ENCODE measurements around the gene GTF2E1.
A peak's percentile ranks its signal among the peaks of the same experiment; 100 is the strongest.
"Not testable (repeated sequence)": the region's sequence is repeated elsewhere in the genome, so short reads cannot be mapped to it uniquely, and the experiment has no call there.

The GTF2E1 gene

DNA sequence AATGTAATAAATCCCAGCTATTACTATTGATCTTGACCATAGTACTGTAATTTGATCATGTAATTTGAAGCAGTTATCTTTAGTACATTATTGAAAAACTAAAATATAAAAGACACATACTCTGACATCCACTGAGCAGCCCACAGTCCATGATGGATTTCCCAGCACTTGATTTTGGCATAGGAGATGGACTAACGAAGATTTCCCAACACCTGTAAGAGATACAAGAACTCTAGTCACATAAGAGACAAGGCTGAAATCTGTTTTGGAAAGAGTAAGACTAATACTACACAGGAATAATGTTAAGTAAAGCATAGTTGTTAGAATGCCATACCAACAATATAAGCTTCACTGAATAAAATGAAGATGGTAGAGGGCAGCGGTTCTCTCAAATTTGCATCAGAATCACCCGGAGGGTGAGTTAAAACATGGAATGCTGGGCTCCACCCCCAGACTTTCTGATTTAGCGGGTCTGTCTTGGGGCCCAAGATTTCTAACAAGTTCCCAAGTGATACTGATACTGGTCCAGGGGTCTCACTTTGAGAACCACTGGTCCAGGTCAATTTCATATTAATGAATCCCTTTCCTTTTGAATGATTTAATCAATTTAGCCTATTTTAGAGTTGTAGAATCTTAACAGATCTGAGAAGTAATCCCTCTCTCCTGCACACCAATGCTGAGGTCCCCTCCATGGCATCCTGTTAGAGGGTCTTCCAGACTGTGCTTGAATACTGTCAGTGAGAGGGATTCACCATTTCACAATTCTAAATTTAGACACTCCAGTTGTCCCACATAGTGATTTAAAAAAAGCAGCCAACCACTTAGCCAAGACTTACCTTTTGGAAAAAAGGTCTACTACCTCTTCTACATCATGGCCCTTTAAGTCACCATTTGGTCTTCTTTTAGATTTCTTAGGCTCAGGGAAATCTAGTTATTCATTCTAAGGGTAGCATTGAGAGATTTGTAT lies 11.7 kb upstream of the GTF2E1 start:
- Histone ChIP-seq H3K4me3 (ENCODE audit: low read depth, low read length) (no peak overlapping the region), H3K4me1 (ENCODE audit: control insufficient read depth, insufficient read depth, low read length) (peaks cover 11% of the 10 kb centered on the region), H3K9ac (ENCODE audit: low read length) (no peak overlapping the region), H3K36me3 (ENCODE audit: control insufficient read depth, insufficient read depth, low read length) (no peaks in the 10 kb centered on the region), H3K27me3 (ENCODE audit: control insufficient read depth, insufficient read depth, low read length) (no peaks in the 10 kb centered on the region), H3K9me3 (ENCODE audit: control insufficient read depth, insufficient read depth, low read depth, low read length) (no peaks in the 10 kb centered on the region), H3K27ac (ENCODE audit: low read depth, low read length) (no peak overlapping the region; the same call in 1 of the 2 replicates)

DNA sequence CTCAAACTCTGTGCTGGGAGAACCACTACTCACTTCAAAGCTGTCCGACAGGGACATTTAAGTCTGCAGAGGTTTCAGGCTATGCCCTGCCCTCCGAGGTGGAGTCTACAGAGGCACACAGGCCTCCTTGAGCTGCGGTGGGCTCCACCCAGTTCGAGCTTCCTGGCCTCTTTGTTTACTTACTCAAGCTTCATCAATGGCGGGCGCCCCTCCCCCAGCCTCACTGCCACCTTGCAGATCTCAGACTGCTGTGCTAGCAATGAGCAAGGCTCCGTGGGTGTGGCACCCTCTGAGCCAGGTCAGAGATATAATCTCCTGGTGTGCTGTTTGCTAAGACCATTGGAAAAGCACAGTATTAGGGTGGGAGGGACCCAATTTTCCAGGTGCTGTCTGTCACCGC lies 4.5 kb upstream of the GTF2E1 start:
- H3K27ac ChIP-seq (ENCODE audit: low read depth, low read length); H3K4me1 ChIP-seq (ENCODE audit: control insufficient read depth, insufficient read depth, low read length); H3K27me3 ChIP-seq (ENCODE audit: control insufficient read depth, insufficient read depth, low read length); H3K9ac ChIP-seq (ENCODE audit: low read length); H3K4me3 ChIP-seq (ENCODE audit: low read depth, low read length): not testable (repeated sequence)
- Histone ChIP-seq H3K9me3 (ENCODE audit: control insufficient read depth, insufficient read depth, low read depth, low read length) (peaks cover 21% of the 10 kb centered on the region), H3K36me3 (ENCODE audit: control insufficient read depth, insufficient read depth, low read length) (peaks cover 15% of the 10 kb centered on the region; the same call in 1 of the 2 replicates)

DNA sequence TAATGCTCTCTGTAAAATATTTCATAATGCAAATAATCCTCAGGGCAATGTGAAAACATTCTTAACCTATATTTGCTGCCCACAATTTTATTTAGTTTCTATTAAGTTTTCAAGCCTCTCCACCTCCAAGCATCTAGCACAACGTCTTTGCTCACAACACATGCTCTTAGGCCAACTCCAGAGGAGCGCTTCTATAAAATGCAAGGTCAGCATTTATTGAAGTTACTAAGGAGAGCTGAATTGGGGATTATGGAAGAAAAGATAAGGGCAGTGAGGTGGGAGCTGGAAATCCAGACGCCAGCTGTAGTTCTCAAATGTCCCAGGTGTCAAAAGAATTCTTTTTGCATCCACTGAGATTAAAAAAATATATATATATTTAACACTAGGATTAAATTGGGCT lies 1.2 kb upstream of the GTF2E1 start:
- H3K27me3 ChIP-seq (ENCODE audit: control insufficient read depth, insufficient read depth, low read length) = no peaks in the 10 kb centered on the region
- peaks cover 10% of the 10 kb centered on the region; the same call in 1 of the 2 replicates for H3K4me1 ChIP-seq (ENCODE audit: control insufficient read depth, insufficient read depth, low read length)
- H3K27ac ChIP-seq (ENCODE audit: low read depth, low read length) = no peak overlapping the region
- H3K9ac ChIP-seq (ENCODE audit: low read length) = no peak overlapping the region
- H3K36me3 ChIP-seq (ENCODE audit: control insufficient read depth, insufficient read depth, low read length) = peaks cover 15% of the 10 kb centered on the region; the same call in 1 of the 2 replicates
- peaks cover 21% of the 10 kb centered on the region for H3K9me3 ChIP-seq (ENCODE audit: control insufficient read depth, insufficient read depth, low read depth, low read length)
- H3K4me3 ChIP-seq (ENCODE audit: low read depth, low read length) = peak overlapping the region; percentile 80

DNA sequence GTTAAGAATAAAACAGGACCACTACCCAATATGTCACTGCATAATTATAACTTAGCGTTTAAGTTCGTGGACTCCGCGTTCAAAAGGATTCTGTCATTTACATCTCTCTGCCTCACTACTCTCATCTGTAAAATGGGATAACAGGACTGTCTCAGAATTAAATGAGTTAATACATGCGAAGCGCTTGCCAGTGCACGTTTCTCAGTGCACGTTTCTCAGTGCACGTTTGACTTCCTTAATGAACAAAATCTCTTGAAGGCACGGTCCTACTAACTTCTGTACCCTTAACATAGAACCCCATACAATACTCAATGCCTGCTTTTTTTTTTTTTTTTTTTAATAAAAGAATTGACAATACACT lies 727 bp upstream of the GTF2E1 start:
- Histone ChIP-seq H3K4me3 (ENCODE audit: low read depth, low read length) (peak overlapping the region; percentile 80), H3K4me1 (ENCODE audit: control insufficient read depth, insufficient read depth, low read length) (peaks cover 10% of the 10 kb centered on the region; the same call in 1 of the 2 replicates), H3K9me3 (ENCODE audit: control insufficient read depth, insufficient read depth, low read depth, low read length) (peaks cover 20% of the 10 kb centered on the region), H3K27me3 (ENCODE audit: control insufficient read depth, insufficient read depth, low read length) (no peaks in the 10 kb centered on the region), H3K36me3 (ENCODE audit: control insufficient read depth, insufficient read depth, low read length) (peaks cover 15% of the 10 kb centered on the region; the same call in 1 of the 2 replicates), H3K27ac (ENCODE audit: low read depth, low read length) (peak overlapping the region; percentile 94), H3K9ac (ENCODE audit: low read length) (peak overlapping the region; percentile 92)

DNA sequence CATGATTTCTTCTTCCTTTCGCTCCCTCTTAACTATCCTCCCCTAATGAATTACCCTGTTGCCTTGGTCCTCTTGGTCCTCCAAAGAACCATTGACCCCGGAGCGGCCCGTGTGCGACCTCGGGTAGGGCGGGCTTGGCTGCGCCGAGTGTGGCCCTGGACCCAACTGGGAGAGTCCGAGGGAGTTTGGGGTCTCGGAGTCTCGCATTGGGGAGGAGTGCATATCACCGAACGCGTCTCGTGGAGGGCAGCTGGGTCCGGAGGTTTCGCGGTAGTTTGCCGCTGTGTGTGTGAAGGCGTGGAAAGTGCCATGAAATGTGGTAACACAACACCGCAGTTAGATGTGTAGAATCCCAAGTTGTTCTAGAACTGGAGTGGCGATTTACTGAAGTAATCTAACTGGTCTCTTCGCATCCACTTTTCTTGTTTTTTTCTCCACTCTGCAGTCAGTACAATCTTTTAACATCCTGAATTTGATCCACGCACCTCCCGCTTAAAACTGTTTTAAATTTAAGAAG lies 363 bp downstream of the GTF2E1 start:
- H3K9ac ChIP-seq (ENCODE audit: low read length) = peak overlapping the region; percentile 92
- H3K9me3 ChIP-seq (ENCODE audit: control insufficient read depth, insufficient read depth, low read depth, low read length) = peaks cover 9% of the 10 kb centered on the region
- peak overlapping the region; percentile 80 for H3K4me3 ChIP-seq (ENCODE audit: low read depth, low read length)
- peak overlapping the region; percentile 73 for H3K27ac ChIP-seq (ENCODE audit: low read depth, low read length)
- H3K36me3 ChIP-seq (ENCODE audit: control insufficient read depth, insufficient read depth, low read length) = peaks cover 9% of the 10 kb centered on the region; the same call in 1 of the 2 replicates
- peaks cover 10% of the 10 kb centered on the region; the same call in 1 of the 2 replicates for H3K4me1 ChIP-seq (ENCODE audit: control insufficient read depth, insufficient read depth, low read length)
- H3K27me3 ChIP-seq (ENCODE audit: control insufficient read depth, insufficient read depth, low read length) = no peaks in the 10 kb centered on the region

DNA sequence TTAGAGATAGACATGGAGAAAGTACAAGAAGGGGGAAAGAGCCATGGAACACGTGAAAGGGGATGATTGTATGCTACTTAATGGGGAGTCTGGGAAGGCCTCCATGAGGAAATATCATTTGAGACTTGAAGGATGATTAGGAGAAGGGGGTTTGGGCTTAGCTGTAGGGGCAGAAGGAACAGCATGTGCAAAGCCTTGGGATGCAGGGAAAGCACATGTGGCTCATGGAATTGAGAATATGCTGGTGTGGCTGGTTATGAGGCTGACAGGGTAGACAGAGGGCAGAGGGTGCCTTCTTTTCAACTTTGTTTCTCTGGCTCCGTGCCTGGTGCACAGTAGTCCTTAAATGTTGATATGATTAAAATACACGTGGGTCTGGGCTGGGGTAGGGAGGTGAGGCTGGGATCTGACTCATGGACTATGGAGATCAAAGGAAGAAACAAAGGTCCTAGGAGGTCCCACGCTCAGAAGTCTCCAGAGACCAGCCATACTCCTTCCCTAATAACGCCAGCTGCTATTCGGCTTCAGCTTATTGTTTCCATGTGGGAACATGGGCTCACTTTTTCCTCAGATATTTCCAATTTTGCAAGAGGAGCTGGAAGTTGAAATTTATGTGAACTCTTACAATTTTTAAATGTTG lies 1.1 kb downstream of the GTF2E1 start:
- H3K27ac ChIP-seq (ENCODE audit: low read depth, low read length) = peak overlapping the region; percentile 73; the same call in 1 of the 2 replicates
- 0 out of 2 replicates have a peak, but pooled peaks cover 2% of the 10 kb centered on the region for H3K36me3 ChIP-seq (ENCODE audit: control insufficient read depth, insufficient read depth, low read length)
- peak overlapping the region; percentile 92 for H3K9ac ChIP-seq (ENCODE audit: low read length)
- no peaks in the 10 kb centered on the region for H3K27me3 ChIP-seq (ENCODE audit: control insufficient read depth, insufficient read depth, low read length)
- peaks cover 10% of the 10 kb centered on the region; the same call in 1 of the 2 replicates for H3K4me1 ChIP-seq (ENCODE audit: control insufficient read depth, insufficient read depth, low read length)
- H3K4me3 ChIP-seq (ENCODE audit: low read depth, low read length) = peak overlapping the region; percentile 80
- peaks cover 3% of the 10 kb centered on the region; the same call in 1 of the 2 replicates for H3K9me3 ChIP-seq (ENCODE audit: control insufficient read depth, insufficient read depth, low read depth, low read length)

DNA sequence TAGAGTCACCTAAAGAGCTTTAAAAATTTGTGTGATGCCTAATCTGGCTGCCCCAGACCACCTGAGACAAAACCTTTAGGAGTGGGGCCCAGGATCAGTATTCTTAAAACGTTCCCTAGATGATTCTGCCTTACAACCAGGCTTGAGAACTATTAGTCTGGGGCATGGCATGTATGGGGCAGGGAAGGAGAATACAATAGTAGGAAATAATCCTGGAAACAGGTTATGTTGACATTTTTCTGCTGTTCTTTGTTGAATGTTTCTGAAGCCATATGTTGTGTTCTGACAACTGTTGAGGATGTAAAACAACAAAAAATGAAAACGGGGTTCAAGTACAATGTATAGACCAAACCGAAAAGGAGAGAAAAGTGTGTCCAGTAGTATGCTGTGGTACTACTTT lies 2.9 kb downstream of the GTF2E1 start:
- H3K4me1 ChIP-seq (ENCODE audit: control insufficient read depth, insufficient read depth, low read length) = peaks cover 10% of the 10 kb centered on the region; the same call in 1 of the 2 replicates
- no peak overlapping the region for H3K4me3 ChIP-seq (ENCODE audit: low read depth, low read length)
- peaks cover 3% of the 10 kb centered on the region for H3K36me3 ChIP-seq (ENCODE audit: control insufficient read depth, insufficient read depth, low read length)
- no peaks in the 10 kb centered on the region for H3K9me3 ChIP-seq (ENCODE audit: control insufficient read depth, insufficient read depth, low read depth, low read length)
- H3K27ac ChIP-seq (ENCODE audit: low read depth, low read length) = no peak overlapping the region
- H3K9ac ChIP-seq (ENCODE audit: low read length) = no peak overlapping the region
- H3K27me3 ChIP-seq (ENCODE audit: control insufficient read depth, insufficient read depth, low read length) = no peaks in the 10 kb centered on the region

DNA sequence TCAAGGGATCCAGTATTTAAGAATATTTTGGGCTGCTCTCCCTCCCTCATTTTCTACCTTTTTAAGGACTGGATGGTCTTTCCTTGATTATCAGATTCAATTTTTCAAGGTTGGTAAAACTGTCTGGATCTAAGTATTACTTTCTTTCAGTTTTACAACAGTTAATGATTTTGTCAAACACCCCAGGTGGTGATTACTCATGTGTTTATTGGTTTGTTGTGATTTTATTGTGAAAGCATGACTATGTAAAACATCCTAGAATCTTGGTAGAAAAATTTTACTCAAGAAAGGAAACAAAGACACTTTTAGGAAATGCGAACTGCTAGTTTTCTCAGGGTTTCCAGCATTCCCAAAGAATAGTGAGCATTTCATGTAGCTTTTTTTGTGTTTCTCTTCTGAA lies 7.3 kb downstream of the GTF2E1 start:
- no peak overlapping the region for H3K27ac ChIP-seq (ENCODE audit: low read depth, low read length)
- H3K9me3 ChIP-seq (ENCODE audit: control insufficient read depth, insufficient read depth, low read depth, low read length) = no peaks in the 10 kb centered on the region

DNA sequence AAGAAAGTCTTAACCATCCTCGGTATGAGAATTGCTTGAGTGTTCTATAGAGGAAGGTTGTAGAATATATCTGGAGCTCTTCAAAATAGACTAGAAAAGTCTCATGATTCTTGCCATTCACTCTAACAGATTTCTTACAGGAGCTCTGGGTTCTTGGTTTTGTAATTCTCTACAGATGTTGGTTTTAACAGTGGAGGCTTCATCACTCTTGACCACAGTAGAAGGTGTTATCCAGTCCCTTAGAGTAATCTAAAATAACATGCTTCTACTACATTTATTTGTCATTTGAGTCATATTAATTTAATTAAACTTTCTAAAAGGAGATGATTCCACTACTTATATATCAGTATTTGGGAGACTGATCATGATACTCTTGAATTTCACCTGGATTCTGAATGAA lies 9.7 kb downstream of the GTF2E1 start:
- Histone ChIP-seq H3K4me1 (ENCODE audit: control insufficient read depth, insufficient read depth, low read length) (peaks cover 7% of the 10 kb centered on the region; the same call in 1 of the 2 replicates), H3K36me3 (ENCODE audit: control insufficient read depth, insufficient read depth, low read length) (peaks cover 35% of the 10 kb centered on the region), H3K27ac (ENCODE audit: low read depth, low read length) (no peak overlapping the region), H3K9me3 (ENCODE audit: control insufficient read depth, insufficient read depth, low read depth, low read length) (no peaks in the 10 kb centered on the region), H3K9ac (ENCODE audit: low read length) (no peak overlapping the region), H3K27me3 (ENCODE audit: control insufficient read depth, insufficient read depth, low read length) (no peaks in the 10 kb centered on the region), H3K4me3 (ENCODE audit: low read depth, low read length) (no peak overlapping the region)

More for the DNA sequence above, 7.3 kb downstream of the GTF2E1 start:
- H3K36me3 ChIP-seq (ENCODE audit: control insufficient read depth, insufficient read depth, low read length) = peaks cover 29% of the 10 kb centered on the region
- H3K27me3 ChIP-seq (ENCODE audit: control insufficient read depth, insufficient read depth, low read length) = no peaks in the 10 kb centered on the region
- no peak overlapping the region for H3K9ac ChIP-seq (ENCODE audit: low read length)
- H3K4me1 ChIP-seq (ENCODE audit: control insufficient read depth, insufficient read depth, low read length) = peaks cover 7% of the 10 kb centered on the region; the same call in 1 of the 2 replicates
- H3K4me3 ChIP-seq (ENCODE audit: low read depth, low read length) = no peak overlapping the region

DNA sequence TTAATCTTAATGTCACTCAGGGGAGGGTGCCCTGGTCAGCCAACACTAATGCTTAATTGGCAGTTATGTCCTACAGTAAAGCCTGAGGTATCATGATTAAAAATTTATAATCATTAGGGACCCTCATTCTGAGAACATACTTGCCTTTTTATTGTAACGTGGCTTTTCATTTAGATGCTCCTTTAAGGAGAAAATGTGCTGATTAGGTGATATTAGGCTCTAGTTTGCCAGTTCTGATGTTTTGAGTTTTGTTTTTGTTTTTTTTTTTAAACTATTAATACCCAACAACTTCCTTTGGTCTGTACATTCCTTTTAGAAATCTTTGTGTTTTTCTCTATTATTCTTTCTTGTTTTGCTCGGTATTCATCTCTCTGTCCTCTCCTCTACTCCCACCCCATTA lies 10.3 kb downstream of the GTF2E1 start:
- Histone ChIP-seq H3K36me3 (ENCODE audit: control insufficient read depth, insufficient read depth, low read length) (peaks cover 39% of the 10 kb centered on the region), H3K27ac (ENCODE audit: low read depth, low read length) (0 out of 2 replicates have a peak overlapping the region, but pooled peaks have one; percentile 8), H3K9me3 (ENCODE audit: control insufficient read depth, insufficient read depth, low read depth, low read length) (no peaks in the 10 kb centered on the region), H3K4me3 (ENCODE audit: low read depth, low read length) (no peak overlapping the region), H3K27me3 (ENCODE audit: control insufficient read depth, insufficient read depth, low read length) (no peaks in the 10 kb centered on the region), H3K9ac (ENCODE audit: low read length) (no peak overlapping the region), H3K4me1 (ENCODE audit: control insufficient read depth, insufficient read depth, low read length) (peaks cover 7% of the 10 kb centered on the region; the same call in 1 of the 2 replicates)

Measured in HUES6 (cell line).